ENCODE data around the gene WTIP.
"Not testable (repeated sequence)": the region's sequence is repeated elsewhere in the genome, so short reads cannot be mapped to it uniquely, and the experiment has no call there.

The WTIP gene

DNA sequence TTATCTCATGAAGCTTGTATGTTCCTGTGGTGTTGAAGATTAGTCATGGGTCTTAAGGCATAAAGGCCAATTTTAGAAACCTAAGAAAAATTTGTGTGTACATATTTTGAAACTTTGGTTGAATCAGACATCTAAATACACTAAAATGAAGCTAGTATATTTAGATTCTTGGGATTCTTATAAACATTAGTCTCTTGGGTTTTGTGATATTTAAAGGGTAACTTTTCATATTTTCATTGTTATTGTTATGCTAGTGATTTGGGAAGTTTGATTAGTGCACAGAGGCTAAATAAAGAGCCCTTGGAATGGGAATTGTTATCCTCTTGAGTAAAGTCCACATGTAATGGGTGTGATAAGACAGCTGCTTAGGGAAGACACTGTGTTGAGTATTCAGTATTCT is 28.8 kb upstream of the WTIP start:
- Histone ChIP-seq H3K27me3 (ENCODE audit: control insufficient read depth in 1 of 2, insufficient read depth in 1 of 2, low read length in 2 of 2) (no peaks in the 10 kb centered on the region), H3K4me2 (ENCODE audit: low read length, poor library complexity, severe bottlenecking) (no peak overlapping the region), H3K14ac (ENCODE audit: low read length in 2 of 2) (no peak overlapping the region), H2BK120ac (ENCODE audit: low read depth, low read length) (no peak overlapping the region), H2BK15ac (ENCODE audit: low read depth, poor library complexity, severe bottlenecking) (no peak overlapping the region), H3K9me3 (ENCODE audit: control insufficient read depth, low read length) (no peaks in the 10 kb centered on the region), H3K27ac (ENCODE audit: low read length, poor library complexity, severe bottlenecking) (no peak overlapping the region), H4K8ac (ENCODE audit: low read length) (no peak overlapping the region), H3K36me3 (ENCODE audit: control insufficient read depth in 1 of 2, insufficient read depth in 2 of 2, low read depth in 1 of 2, low read length in 2 of 2) (peaks cover 28 to 89% of the 10 kb centered on the region in 2 experiments), H3K79me1 (replicated peaks; ENCODE audit: low read length, poor library complexity, severe bottlenecking) (peaks cover 16% of the 10 kb centered on the region), H2AFZ (ENCODE audit: low read depth, low read length) (no peak overlapping the region), H2BK5ac (ENCODE audit: low read depth, low read length, poor library complexity, severe bottlenecking) (no peak overlapping the region), H4K91ac (ENCODE audit: low read length) (no peak overlapping the region), H3K4me1 (ENCODE audit: control insufficient read depth, insufficient read depth, low read depth, low read length) (no peaks in the 10 kb centered on the region), H2AK5ac (ENCODE audit: low read length, severe bottlenecking) (no peak overlapping the region), H3K9ac (ENCODE audit: low read length) (no peak overlapping the region), H3K18ac (ENCODE audit: low read depth in 1 of 2, low read length in 2 of 2) (no peak overlapping the region), H3K4ac (ENCODE audit: low read depth in 1 of 2, low read length in 2 of 2) (no peak overlapping the region), H3K23ac (ENCODE audit: low read length in 2 of 2) (no peak overlapping the region), H3K4me3 (ENCODE audit: insufficient read depth in 1 of 2, low read depth in 1 of 2, low read length in 2 of 2) (no peak overlapping the region), H2BK12ac (ENCODE audit: low read length in 2 of 2) (no peak overlapping the region)
- no peak for DNase-seq

DNA sequence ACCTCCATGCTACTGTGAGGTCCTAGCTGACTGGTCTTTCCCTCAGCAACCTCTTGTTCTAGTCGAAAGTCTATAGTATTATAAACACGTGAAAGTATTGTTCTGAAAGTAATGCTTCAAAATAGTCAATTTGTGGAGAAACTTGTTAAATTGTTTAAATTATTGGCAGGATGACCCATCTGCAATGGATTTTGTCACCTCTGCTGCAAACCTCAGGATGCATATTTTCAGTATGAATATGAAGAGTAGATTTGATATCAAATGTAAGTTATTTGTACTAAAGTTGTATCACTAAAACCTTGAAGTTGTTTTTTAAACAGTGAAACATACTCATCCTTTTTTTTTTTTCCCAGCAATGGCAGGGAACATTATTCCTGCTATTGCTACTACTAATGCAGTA is 27.5 kb upstream of the WTIP start:
- H4K8ac ChIP-seq (ENCODE audit: low read length): no peak overlapping the region
- no peak overlapping the region for H3K9ac ChIP-seq (ENCODE audit: low read length)
- no peak overlapping the region for H2BK120ac ChIP-seq (ENCODE audit: low read depth, low read length)
- H3K27me3 ChIP-seq (ENCODE audit: control insufficient read depth in 1 of 2, insufficient read depth in 1 of 2, low read length in 2 of 2): no peaks in the 10 kb centered on the region
- H3K18ac ChIP-seq (ENCODE audit: low read depth in 1 of 2, low read length in 2 of 2): no peak overlapping the region
- H2BK12ac ChIP-seq (ENCODE audit: low read length in 2 of 2): no peak overlapping the region
- H2AFZ ChIP-seq (ENCODE audit: low read depth, low read length): no peak overlapping the region
- H3K4ac ChIP-seq (ENCODE audit: low read depth in 1 of 2, low read length in 2 of 2): no peak overlapping the region
- no peak overlapping the region for H3K4me3 ChIP-seq (ENCODE audit: insufficient read depth in 1 of 2, low read depth in 1 of 2, low read length in 2 of 2)
- H2BK15ac ChIP-seq (ENCODE audit: low read depth, poor library complexity, severe bottlenecking): no peak overlapping the region
- no peak overlapping the region for H2AK5ac ChIP-seq (ENCODE audit: low read length, severe bottlenecking)
- no peak overlapping the region for H3K4me2 ChIP-seq (ENCODE audit: low read length, poor library complexity, severe bottlenecking)
- no peaks in the 10 kb centered on the region for H3K9me3 ChIP-seq (ENCODE audit: control insufficient read depth, low read length)
- H3K36me3 ChIP-seq (ENCODE audit: control insufficient read depth in 1 of 2, insufficient read depth in 2 of 2, low read depth in 1 of 2, low read length in 2 of 2): peaks cover 31 to 86% of the 10 kb centered on the region in 2 experiments
- H3K23ac ChIP-seq (ENCODE audit: low read length in 2 of 2): no peak overlapping the region
- no peaks in the 10 kb centered on the region for H3K4me1 ChIP-seq (ENCODE audit: control insufficient read depth, insufficient read depth, low read depth, low read length)
- no peak for DNase-seq
- 98% methylated on average over 2 of the region's 2 CpGs for WGBS
- peaks cover 20% of the 10 kb centered on the region for H3K79me1 ChIP-seq (replicated peaks; ENCODE audit: low read length, poor library complexity, severe bottlenecking)
- H3K27ac ChIP-seq (ENCODE audit: low read length, poor library complexity, severe bottlenecking): no peak overlapping the region
- H4K91ac ChIP-seq (ENCODE audit: low read length): no peak overlapping the region
- no peak overlapping the region for H2BK5ac ChIP-seq (ENCODE audit: low read depth, low read length, poor library complexity, severe bottlenecking)
- H3K14ac ChIP-seq (ENCODE audit: low read length in 2 of 2): no peak overlapping the region

DNA sequence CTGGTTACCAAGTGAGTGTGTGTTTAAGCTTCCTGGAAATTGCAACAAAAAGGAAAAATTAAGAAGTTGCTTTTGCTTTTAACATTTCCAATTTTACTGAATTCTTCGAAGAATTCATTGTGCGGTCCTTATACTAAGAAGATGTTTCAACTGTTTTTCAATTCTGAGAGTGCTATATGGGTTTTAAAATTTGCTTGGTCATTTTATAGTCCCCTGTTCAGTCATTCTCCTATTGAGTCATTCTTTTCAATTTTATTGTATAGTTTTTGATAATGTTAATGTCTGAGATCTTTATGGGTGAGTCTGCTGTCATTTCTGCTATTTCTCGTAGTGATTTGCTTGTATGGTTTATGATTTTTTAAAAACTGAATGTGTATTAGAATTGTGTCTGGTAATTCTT is 26.9 kb upstream of the WTIP start:
- no peaks in the 10 kb centered on the region for H3K4me1 ChIP-seq (ENCODE audit: control insufficient read depth, insufficient read depth, low read depth, low read length)
- H3K9me3 ChIP-seq (ENCODE audit: control insufficient read depth, low read length): no peaks in the 10 kb centered on the region
- no peak overlapping the region for H4K8ac ChIP-seq (ENCODE audit: low read length)
- no peak overlapping the region for H2AK5ac ChIP-seq (ENCODE audit: low read length, severe bottlenecking)
- no peaks in the 10 kb centered on the region for H3K27me3 ChIP-seq (ENCODE audit: control insufficient read depth in 1 of 2, insufficient read depth in 1 of 2, low read length in 2 of 2)
- no peak overlapping the region for H2BK12ac ChIP-seq (ENCODE audit: low read length in 2 of 2)
- H3K79me1 ChIP-seq (replicated peaks; ENCODE audit: low read length, poor library complexity, severe bottlenecking): peaks cover 25% of the 10 kb centered on the region
- H3K4ac ChIP-seq (ENCODE audit: low read depth in 1 of 2, low read length in 2 of 2): no peak overlapping the region
- H4K91ac ChIP-seq (ENCODE audit: low read length): no peak overlapping the region
- no peak overlapping the region for H2AFZ ChIP-seq (ENCODE audit: low read depth, low read length)
- no peak overlapping the region for H3K9ac ChIP-seq (ENCODE audit: low read length)
- no peak overlapping the region for H2BK15ac ChIP-seq (ENCODE audit: low read depth, poor library complexity, severe bottlenecking)
- no peak overlapping the region for H3K23ac ChIP-seq (ENCODE audit: low read length in 2 of 2)
- WGBS: 100% methylated on average over 1 of the region's 3 CpGs
- H3K18ac ChIP-seq (ENCODE audit: low read depth in 1 of 2, low read length in 2 of 2): no peak overlapping the region
- no peak overlapping the region for H2BK5ac ChIP-seq (ENCODE audit: low read depth, low read length, poor library complexity, severe bottlenecking)
- no peak overlapping the region for H3K27ac ChIP-seq (ENCODE audit: low read length, poor library complexity, severe bottlenecking)
- no peak overlapping the region for H2BK120ac ChIP-seq (ENCODE audit: low read depth, low read length)
- peaks cover 33 to 86% of the 10 kb centered on the region in 2 experiments for H3K36me3 ChIP-seq (ENCODE audit: control insufficient read depth in 1 of 2, insufficient read depth in 2 of 2, low read depth in 1 of 2, low read length in 2 of 2)
- H3K14ac ChIP-seq (ENCODE audit: low read length in 2 of 2): no peak overlapping the region
- no peak overlapping the region for H3K4me3 ChIP-seq (ENCODE audit: insufficient read depth in 1 of 2, low read depth in 1 of 2, low read length in 2 of 2)
- H3K4me2 ChIP-seq (ENCODE audit: low read length, poor library complexity, severe bottlenecking): no peak overlapping the region
- no peak for DNase-seq

DNA sequence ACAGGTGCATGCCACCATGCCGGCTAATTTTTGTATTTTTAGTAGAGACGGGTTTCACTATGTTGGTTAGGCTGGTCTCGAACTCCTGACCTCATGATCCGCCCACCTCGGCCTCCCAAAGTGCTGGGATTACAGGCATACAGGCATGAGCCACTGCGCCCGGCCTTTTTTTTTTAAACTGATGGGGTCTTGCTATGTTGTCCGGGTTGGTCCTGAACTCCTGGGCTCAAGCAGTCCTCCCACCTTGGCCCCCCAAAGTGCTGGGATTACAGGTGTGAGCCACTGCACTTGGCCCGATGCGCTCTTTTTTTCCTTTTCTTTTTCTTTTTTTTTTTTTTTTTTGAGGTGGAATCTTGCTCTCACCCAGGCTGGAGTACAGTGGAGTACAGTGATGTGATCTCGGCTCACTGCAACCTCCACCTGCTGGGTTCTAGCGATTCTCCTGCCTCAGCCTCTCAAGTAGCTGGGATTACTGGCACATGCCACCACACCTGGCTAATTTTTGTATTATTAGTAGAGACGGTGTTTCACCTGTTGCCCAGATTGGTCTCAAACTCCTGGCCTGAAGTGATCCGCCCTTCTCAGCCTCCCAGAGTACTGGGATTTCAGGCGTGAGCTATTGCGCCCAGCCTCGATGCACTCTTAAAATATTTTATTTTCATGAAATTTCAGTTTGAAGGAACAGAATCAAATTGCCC is 25.6 kb upstream of the WTIP start:
- not testable (repeated sequence) for H3K4me1 ChIP-seq (ENCODE audit: control insufficient read depth, insufficient read depth, low read depth, low read length); H3K27me3 ChIP-seq (ENCODE audit: control insufficient read depth in 1 of 2, insufficient read depth in 1 of 2, low read length in 2 of 2); H2BK120ac ChIP-seq (ENCODE audit: low read depth, low read length); H3K14ac ChIP-seq (ENCODE audit: low read length in 2 of 2); H3K27ac ChIP-seq (ENCODE audit: low read length, poor library complexity, severe bottlenecking); H2AK5ac ChIP-seq (ENCODE audit: low read length, severe bottlenecking); H2BK5ac ChIP-seq (ENCODE audit: low read depth, low read length, poor library complexity, severe bottlenecking); H3K4ac ChIP-seq (ENCODE audit: low read depth in 1 of 2, low read length in 2 of 2); H3K9me3 ChIP-seq (ENCODE audit: control insufficient read depth, low read length); H3K9ac ChIP-seq (ENCODE audit: low read length); H2AFZ ChIP-seq (ENCODE audit: low read depth, low read length); H4K91ac ChIP-seq (ENCODE audit: low read length); H4K8ac ChIP-seq (ENCODE audit: low read length); H2BK15ac ChIP-seq (ENCODE audit: low read depth, poor library complexity, severe bottlenecking); H3K4me3 ChIP-seq (ENCODE audit: insufficient read depth in 1 of 2, low read depth in 1 of 2, low read length in 2 of 2); DNase-seq; H3K4me2 ChIP-seq (ENCODE audit: low read length, poor library complexity, severe bottlenecking); H3K23ac ChIP-seq (ENCODE audit: low read length in 2 of 2); H3K18ac ChIP-seq (ENCODE audit: low read depth in 1 of 2, low read length in 2 of 2); H2BK12ac ChIP-seq (ENCODE audit: low read length in 2 of 2)
- Histone ChIP-seq H3K79me1 (replicated peaks; ENCODE audit: low read length, poor library complexity, severe bottlenecking) (peaks cover 26% of the 10 kb centered on the region), H3K36me3 (ENCODE audit: control insufficient read depth in 1 of 2, insufficient read depth in 2 of 2, low read depth in 1 of 2, low read length in 2 of 2) (peaks cover 32 to 86% of the 10 kb centered on the region in 2 experiments)
- 99% methylated on average over 10 of the region's 17 CpGs for WGBS
